Mesendoderm (in vitro differentiated cells): Measurements from ENCODE around the gene PATL1.

Experiments used
- DNase-seq: peaks from one replicate; pipeline ENCODE4 v3.0.0; 2013
- H2AK5ac ChIP-seq: 2 replicates; pipeline ENCODE4 v1.6.1; 2013; ENCODE audit warnings: low read length, inconsistent platforms
- H2BK120ac ChIP-seq: 2 replicates; pipeline ENCODE4 v1.6.1; 2013; ENCODE audit warnings: low read depth, mild to moderate bottlenecking, low read length, moderate library complexity, mixed read lengths
- H2BK15ac ChIP-seq: replicated peaks from 2 replicates; pipeline ENCODE4 v1.6.1; 2013; ENCODE audit warnings: low read depth, mild to moderate bottlenecking, moderate library complexity
- H2BK5ac ChIP-seq: 2 replicates; pipeline ENCODE4 v1.6.1; 2013; ENCODE audit warnings: low read length, inconsistent platforms
- H3K18ac ChIP-seq: 2 replicates; pipeline ENCODE4 v1.6.1; 2013; ENCODE audit warnings: mild to moderate bottlenecking, low read length, mixed read lengths
- H3K23ac ChIP-seq: one replicate; pipeline ENCODE4 v1.6.1; 2013; ENCODE audit warnings: low read length
- H3K27ac ChIP-seq: 2 replicates; pipeline ENCODE4 v1.5.1; 2013; ENCODE audit warnings: low read depth, mild to moderate bottlenecking, inconsistent platforms, low read length, moderate library complexity
- H3K27me3 ChIP-seq: 2 replicates; pipeline ENCODE4 v1.6.1; 2013; ENCODE audit warnings: low read length, control low read depth, mild to moderate bottlenecking, inconsistent platforms; ENCODE audit not compliant: insufficient read depth, poor library complexity
- H3K36me3 ChIP-seq: 2 replicates; pipeline ENCODE4 v1.6.1; 2013; ENCODE audit warnings: low read length, inconsistent platforms; ENCODE audit not compliant: control insufficient read depth, insufficient read depth
- H3K4ac ChIP-seq: one replicate; pipeline ENCODE4 v1.6.1; 2013; ENCODE audit warnings: low read depth, mild to moderate bottlenecking, low read length, moderate library complexity
- H3K4me1 ChIP-seq: 2 replicates; pipeline ENCODE4 v1.6.1; 2013; ENCODE audit warnings: low read depth, low read length, inconsistent platforms; ENCODE audit not compliant: control insufficient read depth
- H3K4me2 ChIP-seq: 2 replicates; pipeline ENCODE4 v1.6.1; 2013; ENCODE audit warnings: low read length
- H3K4me3 ChIP-seq: 2 replicates; pipeline ENCODE4 v1.5.1; 2013; ENCODE audit warnings: mild to moderate bottlenecking, low read length
- H3K56ac ChIP-seq: one replicate; pipeline ENCODE4 v1.6.1; 2013; ENCODE audit warnings: low read length
- H3K79me1 ChIP-seq: 2 replicates; pipeline ENCODE4 v1.6.1; 2013; ENCODE audit warnings: low read length, inconsistent platforms
- H3K79me2 ChIP-seq: 2 replicates; pipeline ENCODE4 v1.6.1; 2013; ENCODE audit warnings: mild to moderate bottlenecking, low read length; ENCODE audit not compliant: control insufficient read depth, insufficient read depth
- H3K9ac ChIP-seq: 2 replicates; pipeline ENCODE4 v1.6.1; 2013; ENCODE audit warnings: low read length, inconsistent platforms
- H4K5ac ChIP-seq: one replicate; pipeline ENCODE4 v1.6.1; 2013; ENCODE audit warnings: low read length
- H4K8ac ChIP-seq: one replicate; pipeline ENCODE4 v1.6.1; 2013; ENCODE audit warnings: low read depth, mild to moderate bottlenecking, control low read depth, low read length, moderate library complexity
- WGBS: extraction: QIAGEN DNeasy Blood & Tissue Kit; methylation state at CpG from one replicate; pipeline ENCODE4 v1.1.7; 2013; ENCODE audit warnings: low lambda C conversion rate, missing lambda C conversion rate; ENCODE audit not compliant: insufficient coverage; ENCODE audit errors: extremely low coverage; 5-methylcytosine and 5-hydroxymethylcytosine counted together

PATL1 gene

GRCh38 chr11:59678813-59679165, 10.0 kb upstream of the PATL1 start:
- Histone ChIP-seq H2BK15ac (no peak overlapping the region), H3K4ac (no peak overlapping the region), H3K4me1 (no peaks in the 10 kb centered on the region)

GRCh38 chr11:59678118-59678812, 9.4 kb upstream of the PATL1 start:
- H3K4me3 ChIP-seq, result no peak overlapping the region
- no peak overlapping the region for H3K4ac ChIP-seq
- no peaks in the 10 kb centered on the region for H3K27me3 ChIP-seq
- no peak overlapping the region for H4K8ac ChIP-seq
- H3K36me3 ChIP-seq, result no peaks in the 10 kb centered on the region
- H2BK15ac ChIP-seq, result no peak overlapping the region
- H4K5ac ChIP-seq, result no peak overlapping the region
- H2BK120ac ChIP-seq, result no peak overlapping the region
- no peak overlapping the region for H3K23ac ChIP-seq
- WGBS, result no CpG with 5 or more reads among the region's 2 CpGs
- DNase-seq, result no peak
- no peak overlapping the region for H2AK5ac ChIP-seq
- no peak overlapping the region for H3K18ac ChIP-seq
- H3K4me1 ChIP-seq, result no peaks in the 10 kb centered on the region
- H3K27ac ChIP-seq, result no peak overlapping the region
- H3K4me2 ChIP-seq, result no peak overlapping the region
- H3K9ac ChIP-seq, result no peak overlapping the region
- no peak overlapping the region for H3K56ac ChIP-seq
- H2BK5ac ChIP-seq, result no peak overlapping the region
- no peaks in the 10 kb centered on the region for H3K79me2 ChIP-seq
- no peaks in the 10 kb centered on the region for H3K79me1 ChIP-seq

More at GRCh38 chr11:59678813-59679165, 10.0 kb upstream of the PATL1 start:
- no peaks in the 10 kb centered on the region for H3K27me3 ChIP-seq
- H3K79me2 ChIP-seq, result no peaks in the 10 kb centered on the region
- H3K4me2 ChIP-seq, result no peak overlapping the region
- no peak overlapping the region for H2BK5ac ChIP-seq
- no peak overlapping the region for H3K27ac ChIP-seq
- H2AK5ac ChIP-seq, result no peak overlapping the region
- H3K36me3 ChIP-seq, result no peaks in the 10 kb centered on the region
- no peak overlapping the region for H3K23ac ChIP-seq
- no CpG with 5 or more reads among the region's 3 CpGs for WGBS
- H3K9ac ChIP-seq, result no peak overlapping the region
- H3K79me1 ChIP-seq, result no peaks in the 10 kb centered on the region
- H4K8ac ChIP-seq, result no peak overlapping the region
- H4K5ac ChIP-seq, result no peak overlapping the region
- no peak overlapping the region for H2BK120ac ChIP-seq
- DNase-seq, result no peak
- no peak overlapping the region for H3K4me3 ChIP-seq
- no peak overlapping the region for H3K56ac ChIP-seq
- no peak overlapping the region for H3K18ac ChIP-seq

- Histone ChIP-seq H3K18ac (no peak overlapping the region), H3K56ac (no peak overlapping the region), H2BK15ac (no peak overlapping the region), H4K5ac (no peak overlapping the region), H3K79me1 (no peaks in the 10 kb centered on the region), H2AK5ac (no peak overlapping the region), H4K8ac (no peak overlapping the region), H3K79me2 (no peaks in the 10 kb centered on the region), H3K9ac (no peak overlapping the region), H3K4me3 (no peak overlapping the region), H3K4me2 (no peak overlapping the region), H3K4me1 (no peaks in the 10 kb centered on the region), H2BK5ac (no peak overlapping the region), H2BK120ac (no peak overlapping the region), H3K27ac (no peak overlapping the region), H3K36me3 (no peaks in the 10 kb centered on the region), H3K23ac (no peak overlapping the region), H3K4ac (no peak overlapping the region), H3K27me3 (no peaks in the 10 kb centered on the region)
- no peak for DNase-seq
- WGBS, result no CpG with 5 or more reads among the region's 8 CpGs
These were observed 7.4 kb upstream of the PATL1 start for GRCh38 chr11:59676205-59676604.

GRCh38 chr11:59674291-59674690, 5.5 kb upstream of the PATL1 start:
- H3K23ac ChIP-seq, result no peak overlapping the region
- no peak overlapping the region for H4K5ac ChIP-seq
- no peak overlapping the region for H2BK15ac ChIP-seq
- H2BK5ac ChIP-seq, result no peak overlapping the region
- H2BK120ac ChIP-seq, result no peak overlapping the region
- no peaks in the 10 kb centered on the region for H3K79me2 ChIP-seq
- H3K36me3 ChIP-seq, result no peaks in the 10 kb centered on the region
- no peak overlapping the region for H3K27ac ChIP-seq
- no peak overlapping the region for H3K4me2 ChIP-seq
- no peak for DNase-seq
- no peak overlapping the region for H4K8ac ChIP-seq
- no peaks in the 10 kb centered on the region for H3K27me3 ChIP-seq
- no peak overlapping the region for H3K9ac ChIP-seq
- H3K4me1 ChIP-seq, result no peaks in the 10 kb centered on the region
- H3K18ac ChIP-seq, result no peak overlapping the region
- WGBS, result no CpG with 5 or more reads among the region's 2 CpGs
- H3K4me3 ChIP-seq, result no peak overlapping the region
- H3K4ac ChIP-seq, result no peak overlapping the region
- H3K79me1 ChIP-seq, result no peaks in the 10 kb centered on the region
- H2AK5ac ChIP-seq, result no peak overlapping the region
- H3K56ac ChIP-seq, result no peak overlapping the region

GRCh38 chr11:59673291-59673690, 4.5 kb upstream of the PATL1 start:
- H3K56ac ChIP-seq, result no peak overlapping the region
- H3K18ac ChIP-seq, result no peak overlapping the region
- H4K5ac ChIP-seq, result no peak overlapping the region
- H2BK15ac ChIP-seq, result no peak overlapping the region
- no peaks in the 10 kb centered on the region for H3K4me1 ChIP-seq
- no peak for DNase-seq
- H3K27me3 ChIP-seq, result no peaks in the 10 kb centered on the region
- no peak overlapping the region for H3K27ac ChIP-seq
- no peak overlapping the region for H3K4ac ChIP-seq
- H3K4me3 ChIP-seq, result no peak overlapping the region
- no peak overlapping the region for H3K4me2 ChIP-seq
- no peak overlapping the region for H2BK5ac ChIP-seq
- H3K79me2 ChIP-seq, result no peaks in the 10 kb centered on the region
- no peak overlapping the region for H4K8ac ChIP-seq
- no peak overlapping the region for H2AK5ac ChIP-seq
- WGBS, result no CpG with 5 or more reads among the region's 2 CpGs
- no peaks in the 10 kb centered on the region for H3K36me3 ChIP-seq
- no peak overlapping the region for H3K9ac ChIP-seq
- no peak overlapping the region for H2BK120ac ChIP-seq
- H3K79me1 ChIP-seq, result no peaks in the 10 kb centered on the region
- H3K23ac ChIP-seq, result no peak overlapping the region

- WGBS, result no CpG with 5 or more reads among the region's 11 CpGs
- H3K27ac ChIP-seq, result no peak overlapping the region
- no peak overlapping the region for H4K8ac ChIP-seq
- no peak overlapping the region for H3K56ac ChIP-seq
- no peak overlapping the region for H3K4me2 ChIP-seq
- H3K27me3 ChIP-seq, result no peaks in the 10 kb centered on the region
- DNase-seq, result no peak
- H2AK5ac ChIP-seq, result no peak overlapping the region
- no peak overlapping the region for H3K18ac ChIP-seq
- peaks cover 6% of the 10 kb centered on the region for H3K79me2 ChIP-seq
- H4K5ac ChIP-seq, result no peak overlapping the region
- peaks cover 2% of the 10 kb centered on the region for H3K4me1 ChIP-seq
- H3K4ac ChIP-seq, result no peak overlapping the region
- no peak overlapping the region for H3K4me3 ChIP-seq
- no peak overlapping the region for H3K23ac ChIP-seq
- no peak overlapping the region for H2BK5ac ChIP-seq
- H3K36me3 ChIP-seq, result no peaks in the 10 kb centered on the region
- peaks cover 4% of the 10 kb centered on the region for H3K79me1 ChIP-seq
- H2BK120ac ChIP-seq, result no peak overlapping the region
- H3K9ac ChIP-seq, result no peak overlapping the region
- H2BK15ac ChIP-seq, result no peak overlapping the region
These were observed 2.6 kb upstream of the PATL1 start for GRCh38 chr11:59671471-59671870.
